Stimulated activated naive CD4-positive, alpha-beta T cell treated with Interleukin-2 at 50 U/mL for 16 hours (primary cell): ENCODE results near the gene TBC1D17.

ENCODE experiments used
- DNase-seq: peaks from one replicate; lab custom pipeline; 2025; lab: John Stamatoyannopoulos, UW

The TBC1D17 gene

DNA sequence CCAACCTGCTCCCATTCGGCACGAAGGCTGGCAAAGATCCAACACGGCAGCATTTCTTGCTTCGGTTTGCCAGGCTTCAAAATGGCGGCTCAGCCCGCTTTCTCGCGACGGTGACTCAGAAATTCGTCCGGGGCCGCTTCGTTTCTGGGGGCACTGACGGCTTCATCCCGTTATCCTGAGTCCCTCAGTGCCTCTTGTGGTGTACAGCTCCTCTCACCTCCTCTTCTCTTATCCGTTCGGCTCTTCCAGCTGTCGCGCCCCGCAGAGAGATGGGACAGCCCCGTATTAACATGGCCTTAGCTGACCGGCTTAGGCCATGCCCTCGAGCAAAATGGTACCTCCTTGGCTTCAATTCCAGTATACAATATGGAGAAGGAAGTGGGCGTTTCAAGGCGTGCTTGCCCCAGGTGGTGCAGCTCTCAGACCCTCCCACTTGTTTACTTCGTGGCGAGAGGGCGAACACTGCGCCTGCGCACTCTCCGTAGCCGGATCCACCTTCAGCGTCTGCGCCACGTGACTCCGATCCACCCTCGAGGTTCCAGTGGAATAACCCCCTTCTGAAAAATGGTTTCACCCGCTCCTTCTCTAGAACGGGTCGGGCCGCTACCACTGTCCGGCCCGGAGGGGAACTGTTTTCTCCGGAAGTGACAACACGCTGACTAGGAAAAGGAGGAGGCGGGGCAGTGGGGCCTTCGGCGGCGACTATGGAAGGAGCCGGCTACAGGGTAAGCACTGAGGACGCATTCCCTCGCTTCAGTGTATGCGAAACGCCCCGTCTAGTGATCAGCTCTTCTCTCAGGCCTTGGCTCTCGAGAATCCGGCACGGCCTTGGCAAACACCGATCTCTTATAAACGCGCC lies at the start of gene TBC1D17, which contains the start of gene AKT1S1:
Gene TBC1D17, plus strand, starts transcription at position 683 of the 859 bp plus-strand sequence. Its CDS starts 22 bp downstream, at position 705.
Gene AKT1S1, minus strand, starts transcription at position 336 of the 859 bp plus-strand sequence. CDS start 4,060 bp downstream, outside the sequence.
- peak; percentile 96 for DNase-seq

DNA sequence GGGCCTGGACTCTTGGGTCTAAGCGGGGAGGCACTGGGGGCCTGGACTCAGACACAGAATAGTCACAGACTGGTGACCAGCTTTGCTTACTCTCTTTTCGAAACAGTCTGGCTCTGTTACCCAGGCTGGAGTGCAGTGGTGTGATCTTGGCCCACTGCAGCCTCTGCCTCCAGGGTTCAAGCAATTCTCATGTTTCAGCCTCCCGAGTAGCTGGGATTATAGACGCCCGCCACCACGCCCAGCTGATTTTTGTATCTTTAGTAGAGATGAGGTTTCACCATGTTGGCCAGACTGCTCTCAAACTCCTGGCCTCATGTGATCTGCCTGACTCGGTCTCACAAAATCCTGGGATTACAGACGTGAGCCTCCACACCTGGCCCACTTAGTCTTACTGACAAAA lies 48.3 kb upstream of the TBC1D17 start:
- DNase-seq = no peak

DNA sequence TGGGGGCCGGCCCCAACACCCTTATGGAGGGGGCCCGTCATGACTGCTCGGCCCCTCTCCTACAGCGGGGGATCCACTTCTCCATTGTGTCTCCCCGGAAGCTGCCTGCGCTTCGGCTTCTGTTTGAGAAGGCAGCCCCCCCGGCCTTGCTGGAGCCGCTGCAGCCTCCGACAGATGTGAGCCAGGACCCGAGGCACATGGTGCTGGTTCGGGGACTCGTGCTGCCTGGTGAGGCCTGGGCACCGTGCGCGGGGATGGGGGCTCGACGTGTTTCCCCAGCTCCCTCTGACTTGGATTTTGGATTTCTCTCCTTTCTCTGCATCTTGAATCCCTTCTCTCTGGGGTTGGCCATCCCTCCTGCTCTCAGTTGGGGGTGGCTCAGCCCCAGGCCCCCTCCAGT lies 47.8 kb upstream of the TBC1D17 start:
- DNase-seq = no peak

DNA sequence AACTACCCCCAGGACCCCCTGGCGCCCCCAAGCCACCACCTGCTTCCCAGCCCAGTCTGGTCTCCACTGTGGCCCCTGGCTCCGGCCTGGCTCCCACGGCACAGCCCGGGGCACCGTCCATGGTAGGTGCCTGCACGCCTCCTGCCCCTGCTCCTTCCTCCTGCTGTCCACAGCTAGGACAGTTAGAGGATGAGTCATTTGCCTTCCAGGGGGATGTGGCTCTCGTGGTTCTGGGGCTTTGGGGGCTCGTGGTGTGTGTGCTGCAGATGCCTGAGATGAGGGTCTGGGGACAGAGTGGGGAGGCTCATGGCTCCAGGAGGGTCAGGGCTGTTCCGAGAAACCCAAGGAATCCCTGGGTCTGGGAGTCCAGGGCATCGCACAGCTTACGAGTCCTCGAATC lies 46.7 kb upstream of the TBC1D17 start:
- DNase-seq = no peak

DNA sequence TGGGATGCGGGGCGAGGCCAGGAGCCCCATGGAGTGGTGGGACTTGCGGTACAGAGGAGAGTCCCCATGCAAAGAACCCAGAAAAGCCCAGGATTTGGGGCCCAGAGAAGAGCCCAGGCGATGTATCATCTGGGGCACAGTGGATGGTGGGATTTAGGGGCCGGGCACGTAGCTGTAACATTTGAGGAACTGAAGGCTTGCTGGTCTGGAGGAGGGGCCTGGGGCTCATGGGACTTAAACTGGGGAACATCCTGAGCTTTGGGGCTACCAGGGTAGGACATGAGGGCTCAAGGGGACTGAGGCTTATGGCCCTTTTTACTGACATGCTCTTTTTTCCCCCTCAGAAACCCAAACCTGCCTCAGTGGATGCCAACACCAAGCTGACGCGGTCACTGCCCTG lies 45.9 kb upstream of the TBC1D17 start:
- DNase-seq = no peak

DNA sequence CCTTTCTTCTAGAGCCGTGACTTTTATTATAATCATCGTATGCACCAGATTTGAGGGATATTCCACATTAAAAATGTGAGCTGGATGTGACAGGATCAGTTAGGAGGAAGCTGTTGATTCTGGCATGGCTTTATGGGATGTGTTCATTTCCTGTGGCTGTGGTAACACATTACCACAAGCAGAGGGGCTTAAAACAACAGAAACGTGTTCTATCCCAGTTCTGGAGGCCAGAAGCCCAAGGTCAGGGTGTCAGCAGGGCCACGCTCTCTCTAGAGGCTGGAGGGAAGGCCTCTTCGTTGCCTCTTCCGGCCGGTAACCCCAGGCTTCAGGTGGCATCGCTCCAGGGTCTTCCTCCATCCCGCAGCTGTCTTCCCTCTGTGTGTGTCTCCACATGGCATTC lies 44.9 kb upstream of the TBC1D17 start:
- DNase-seq = no peak

DNA sequence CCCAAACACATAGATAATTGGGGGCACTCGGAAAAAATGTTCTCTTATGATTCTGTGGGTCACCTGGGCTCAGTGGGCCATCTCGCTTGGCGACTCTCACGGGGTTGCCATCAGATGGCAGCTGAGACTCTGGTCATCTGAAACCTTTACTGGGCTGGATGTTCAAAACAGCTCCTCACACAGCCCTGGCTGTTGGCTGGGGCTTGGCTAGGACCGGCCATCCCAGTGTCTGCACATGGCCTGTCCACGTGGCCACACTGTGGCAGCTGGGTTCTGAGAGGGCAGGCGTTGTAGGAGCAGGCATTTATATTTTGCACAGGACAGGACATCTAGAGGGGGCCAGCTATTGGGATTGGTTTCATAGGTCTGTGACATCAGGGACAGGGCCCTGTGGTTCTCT lies 43.9 kb upstream of the TBC1D17 start:
- no peak for DNase-seq

DNA sequence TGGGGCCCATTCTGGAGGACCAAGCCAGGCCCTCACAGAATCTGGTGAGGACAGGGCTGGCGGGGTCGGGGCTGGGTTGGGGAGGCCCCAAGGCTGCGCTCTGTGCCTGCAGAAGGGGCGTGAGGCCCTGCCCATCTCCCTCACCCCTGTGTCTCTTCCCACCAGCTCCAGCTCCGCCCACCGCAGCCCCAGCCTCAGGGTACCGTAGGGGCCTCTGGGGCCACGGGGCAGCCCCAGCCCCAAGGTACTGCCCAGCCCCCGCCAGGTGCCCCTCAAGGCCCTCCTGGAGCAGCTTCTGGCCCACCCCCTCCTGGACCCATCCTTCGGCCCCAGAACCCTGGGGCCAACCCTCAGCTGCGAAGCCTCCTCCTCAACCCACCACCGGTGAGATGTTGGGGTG lies 41.9 kb upstream of the TBC1D17 start:
- DNase-seq = no peak

DNA sequence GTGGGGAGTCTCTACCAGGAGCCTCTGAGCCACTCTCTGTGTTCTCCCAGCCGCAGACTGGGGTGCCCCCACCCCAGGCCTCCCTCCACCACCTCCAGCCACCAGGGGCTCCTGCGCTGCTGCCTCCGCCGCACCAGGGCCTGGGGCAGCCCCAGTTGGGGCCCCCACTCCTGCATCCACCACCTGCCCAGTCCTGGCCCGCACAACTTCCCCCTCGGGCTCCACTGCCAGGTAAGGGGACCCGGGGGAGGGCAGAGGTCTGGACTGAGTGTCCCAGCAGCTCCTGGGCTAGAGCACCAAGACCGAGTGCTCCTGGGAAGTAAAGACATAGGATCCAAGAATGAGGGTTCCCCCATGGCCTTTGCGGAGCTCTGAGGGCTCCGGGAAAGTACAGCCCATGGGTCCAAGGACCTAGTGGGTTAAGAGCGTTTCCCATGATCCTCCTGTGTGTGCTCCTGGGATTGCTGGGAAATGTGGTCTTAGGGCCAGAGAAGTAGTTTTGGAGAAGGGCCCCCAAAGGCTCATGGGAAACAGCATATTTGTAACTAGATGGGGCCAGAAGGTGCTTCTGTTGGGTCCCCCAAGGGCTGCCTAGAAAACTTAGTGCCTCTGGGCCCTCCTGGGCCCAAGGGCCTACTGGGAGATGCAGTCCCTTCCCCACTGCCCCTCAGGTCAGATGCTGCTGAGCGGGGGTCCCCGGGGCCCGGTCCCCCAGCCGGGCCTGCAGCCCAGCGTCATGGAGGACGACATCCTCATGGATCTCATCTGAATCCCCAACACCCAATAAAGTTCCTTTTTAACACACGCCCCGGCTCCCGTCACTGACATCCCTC lies 41.1 kb upstream of the TBC1D17 start:
- no peak for DNase-seq

DNA sequence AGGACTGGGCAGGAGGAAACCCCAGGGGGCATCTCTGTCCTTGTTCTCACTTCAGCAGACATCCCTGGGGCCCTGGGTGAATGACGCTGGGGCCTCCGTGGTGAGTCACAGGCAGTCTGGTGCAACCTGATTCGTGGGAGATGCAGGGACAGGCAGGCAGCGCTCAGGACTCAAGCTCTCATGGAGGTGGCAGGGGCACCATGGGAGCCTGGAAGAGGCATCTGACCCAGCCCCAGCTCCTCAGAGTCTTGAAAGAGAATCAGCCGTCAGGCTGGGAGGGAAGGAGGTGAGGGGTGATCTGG lies 40.5 kb upstream of the TBC1D17 start:
- no peak for DNase-seq

DNA sequence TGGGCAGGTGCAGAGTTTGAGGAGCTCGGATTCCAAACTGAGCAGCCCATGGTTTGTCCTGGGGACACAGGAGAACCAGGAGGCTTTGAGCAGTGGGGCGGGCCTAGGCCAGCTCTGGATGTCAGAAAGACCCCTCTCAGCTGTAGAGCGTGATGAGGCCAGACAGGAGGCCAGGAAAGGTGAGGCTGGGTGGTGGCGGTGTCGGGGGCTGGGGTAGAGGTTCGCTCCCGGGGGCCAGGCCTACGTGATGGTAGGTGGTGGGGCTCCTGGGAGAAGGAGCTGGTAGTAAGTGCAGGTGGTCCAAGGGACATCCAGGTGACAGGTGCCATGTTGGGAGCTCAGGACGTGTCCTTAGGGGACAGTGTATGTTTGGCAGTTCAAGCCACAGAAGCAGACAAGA lies 40.1 kb upstream of the TBC1D17 start:
- no peak for DNase-seq

DNA sequence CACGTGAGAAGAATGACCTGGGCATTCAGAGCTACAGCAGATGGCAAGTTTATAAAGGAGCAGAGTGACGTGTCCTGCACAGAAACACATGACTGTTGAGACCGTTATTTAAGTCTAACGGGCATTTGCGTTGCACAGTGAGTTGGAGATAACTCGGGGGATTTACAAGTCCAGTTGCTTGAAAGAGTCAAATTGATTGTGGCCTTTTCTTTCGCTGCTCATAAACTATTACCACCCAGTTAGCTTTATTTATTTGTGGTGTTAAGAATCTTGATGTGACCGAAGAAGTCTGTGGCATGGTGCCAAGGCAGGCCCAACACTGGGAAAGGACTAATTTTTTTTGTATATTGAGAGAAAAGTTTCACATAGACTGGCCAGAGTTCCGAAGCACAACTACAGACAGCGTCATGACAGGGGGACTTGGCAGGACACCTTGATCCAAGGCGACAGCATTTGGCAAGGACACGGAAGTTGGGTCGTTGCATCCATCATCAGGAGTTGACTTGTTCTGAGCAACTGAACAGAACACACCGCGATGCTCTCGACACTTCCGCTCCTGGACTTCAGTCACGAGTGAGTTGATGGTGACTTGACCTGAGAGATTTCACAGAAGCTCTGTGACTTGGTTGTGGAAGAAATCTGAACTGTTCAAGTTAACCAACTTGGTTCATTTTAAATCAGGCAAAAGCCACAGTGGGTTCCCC lies 38.5 kb upstream of the TBC1D17 start:
- no peak for DNase-seq

DNA sequence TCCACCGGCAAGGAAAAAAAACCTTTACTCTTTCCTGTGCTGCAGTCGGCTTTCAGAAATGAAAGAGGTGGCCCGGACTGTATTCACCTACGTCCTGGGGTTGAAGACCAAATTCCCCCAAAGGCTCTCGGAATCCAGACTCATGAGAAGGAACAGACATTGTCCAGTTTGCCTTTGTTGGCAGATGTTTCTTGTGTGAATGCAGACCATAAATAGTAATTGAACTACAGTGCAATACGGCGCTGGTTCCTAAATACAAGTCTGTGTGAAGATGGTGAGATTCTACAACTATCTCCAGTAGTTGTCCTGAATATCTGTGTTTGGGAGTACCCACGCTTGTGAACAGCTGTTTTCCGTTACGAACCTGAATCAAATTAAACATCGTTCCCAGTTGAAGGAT lies 37.8 kb upstream of the TBC1D17 start:
- DNase-seq = no peak

DNA sequence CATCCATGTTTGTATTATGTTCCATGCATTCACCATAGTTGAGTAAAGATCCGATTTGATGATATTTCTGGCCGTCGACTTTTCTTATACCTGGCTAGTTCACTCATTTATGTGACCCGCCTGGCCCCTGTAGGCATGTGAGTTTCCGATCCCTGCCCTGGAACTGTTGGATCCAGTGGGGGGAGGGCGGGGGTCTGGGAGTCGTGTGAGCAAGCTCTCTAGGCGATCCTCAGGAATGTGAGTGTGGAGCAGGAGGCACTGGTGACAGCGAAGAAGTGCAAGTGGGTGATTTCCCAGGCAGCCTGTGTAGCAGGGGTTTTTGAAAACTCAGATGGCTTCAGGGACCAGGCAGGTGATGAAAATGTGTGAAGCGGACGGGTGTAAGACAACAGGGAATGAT lies 37.2 kb upstream of the TBC1D17 start:
- DNase-seq = no peak

DNA sequence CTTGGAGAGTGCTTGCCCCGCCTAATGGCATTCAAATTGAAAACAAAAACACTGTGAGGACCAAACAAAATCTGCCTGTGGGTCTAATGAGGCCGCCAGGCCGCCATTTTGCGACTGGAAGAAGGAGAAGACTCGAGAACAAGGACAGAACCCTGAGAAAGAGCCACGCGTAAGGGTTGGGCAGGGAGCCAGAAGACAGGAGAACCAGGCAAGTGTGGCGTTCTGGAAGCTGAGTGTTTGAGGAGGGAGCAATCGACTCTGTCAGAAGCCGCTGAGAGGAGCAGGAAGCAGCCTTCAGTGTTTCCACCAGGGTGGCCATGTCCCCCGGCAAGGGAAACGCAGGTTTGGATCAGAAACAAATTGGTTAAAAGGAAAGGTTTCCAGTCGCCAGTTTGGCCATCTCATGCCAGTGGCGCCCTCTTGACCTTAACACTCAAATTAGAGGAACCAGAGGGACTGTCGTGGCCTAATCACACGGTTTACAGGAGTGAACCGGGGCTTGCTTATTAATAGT lies 36.7 kb upstream of the TBC1D17 start:
- no peak for DNase-seq

DNA sequence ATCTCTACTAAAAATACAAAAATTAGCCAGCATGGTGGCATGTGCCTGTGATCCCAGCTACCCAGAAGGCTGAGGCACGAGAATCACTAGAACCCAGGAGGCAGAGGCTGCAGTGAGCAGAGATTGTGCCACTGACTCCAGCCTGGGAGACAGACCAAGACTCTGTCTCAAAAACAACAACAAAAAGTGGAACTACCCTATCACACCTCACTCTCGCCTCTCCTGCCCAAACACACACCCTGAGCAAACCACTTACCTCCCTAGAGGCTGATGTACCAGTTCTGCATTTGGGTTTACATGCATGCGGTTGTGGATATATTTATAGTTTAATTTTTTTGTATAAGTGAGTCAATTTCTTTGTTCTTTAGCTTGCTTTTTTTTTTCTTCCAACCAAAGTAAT lies 34.2 kb upstream of the TBC1D17 start:
- no peak for DNase-seq

DNA sequence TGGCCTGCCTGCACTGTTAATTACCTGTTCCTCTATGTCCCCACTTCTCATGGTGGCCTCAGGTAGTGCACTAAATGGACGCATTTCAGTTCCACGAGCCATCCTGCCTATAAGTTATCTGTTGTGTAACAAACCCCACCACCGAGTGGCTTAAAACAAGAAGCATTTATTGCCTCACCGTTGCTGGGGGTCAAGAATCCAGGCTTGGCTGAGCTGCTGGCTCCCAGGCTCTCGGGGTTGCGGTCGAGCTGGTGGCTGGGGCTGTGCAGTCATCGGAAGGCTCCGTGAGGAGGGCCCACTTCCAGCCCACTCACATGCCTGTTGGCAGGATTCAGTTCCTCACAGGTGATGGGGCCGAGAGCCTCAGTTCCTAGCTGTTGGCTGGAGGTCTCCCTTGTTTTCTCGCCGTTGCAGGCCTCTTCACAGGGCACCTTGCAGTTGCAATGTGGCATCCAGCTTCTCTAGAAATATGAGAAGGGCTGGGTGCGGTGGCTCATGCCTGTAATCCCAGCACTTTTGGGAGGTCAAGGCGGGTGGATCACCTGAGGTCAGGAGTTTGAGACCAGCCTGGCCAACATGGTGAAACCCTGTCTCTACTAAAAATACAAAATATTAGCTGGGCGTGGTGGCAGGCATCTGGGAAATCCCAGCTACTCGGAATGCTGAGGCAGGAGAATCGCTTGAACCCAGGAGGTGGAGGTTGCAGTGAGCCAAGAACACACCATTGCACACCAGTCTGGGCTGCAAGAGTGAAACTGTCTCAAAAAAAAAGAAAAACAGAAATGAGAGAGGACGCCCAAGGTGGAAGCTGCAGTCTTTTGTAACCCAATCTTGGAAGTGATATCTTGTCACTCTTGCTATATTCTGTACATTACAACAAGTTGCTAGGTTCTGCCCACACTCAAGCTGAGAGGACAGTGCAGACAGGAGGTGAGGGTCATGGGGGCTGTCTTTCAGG lies 33.1 kb upstream of the TBC1D17 start:
- DNase-seq = no peak

DNA sequence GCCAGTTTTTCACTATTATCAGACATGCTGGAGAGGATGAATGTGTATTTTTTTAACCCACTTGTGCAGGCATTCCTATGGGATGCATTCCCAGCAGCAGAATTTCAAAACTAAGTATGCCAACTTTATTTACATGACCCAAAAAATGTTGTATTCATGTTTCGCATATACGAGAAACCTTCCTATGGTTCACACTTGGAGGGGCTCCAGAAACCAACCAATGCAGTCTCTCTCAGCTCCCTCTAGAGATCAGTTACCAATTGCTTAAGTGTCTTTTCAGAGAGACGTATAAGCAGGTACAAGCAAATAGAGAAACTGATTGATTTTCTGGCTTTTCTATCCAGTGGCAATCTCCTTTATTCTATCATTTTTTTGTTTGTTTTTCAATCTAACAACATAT lies 32.1 kb upstream of the TBC1D17 start:
- DNase-seq = no peak

DNA sequence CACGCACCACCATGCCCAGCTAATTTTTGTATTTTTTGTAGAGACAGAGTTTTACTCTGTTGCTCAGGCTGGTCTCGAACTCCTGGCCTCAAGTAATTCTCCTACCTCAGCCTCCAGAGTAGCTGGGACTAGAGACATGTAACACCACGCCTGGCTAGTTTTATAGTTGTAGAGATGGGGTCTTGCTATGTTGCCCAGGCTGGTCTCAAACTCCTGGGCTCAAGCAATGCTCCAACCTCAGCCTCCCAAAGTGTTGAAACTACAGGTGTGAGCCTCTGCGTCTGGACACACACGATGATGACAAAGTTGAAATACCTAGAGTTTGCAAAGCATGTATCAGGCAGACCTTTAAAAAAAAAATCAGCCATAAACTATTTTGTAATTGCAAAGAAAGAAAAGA lies 31.1 kb upstream of the TBC1D17 start:
- DNase-seq = no peak

DNA sequence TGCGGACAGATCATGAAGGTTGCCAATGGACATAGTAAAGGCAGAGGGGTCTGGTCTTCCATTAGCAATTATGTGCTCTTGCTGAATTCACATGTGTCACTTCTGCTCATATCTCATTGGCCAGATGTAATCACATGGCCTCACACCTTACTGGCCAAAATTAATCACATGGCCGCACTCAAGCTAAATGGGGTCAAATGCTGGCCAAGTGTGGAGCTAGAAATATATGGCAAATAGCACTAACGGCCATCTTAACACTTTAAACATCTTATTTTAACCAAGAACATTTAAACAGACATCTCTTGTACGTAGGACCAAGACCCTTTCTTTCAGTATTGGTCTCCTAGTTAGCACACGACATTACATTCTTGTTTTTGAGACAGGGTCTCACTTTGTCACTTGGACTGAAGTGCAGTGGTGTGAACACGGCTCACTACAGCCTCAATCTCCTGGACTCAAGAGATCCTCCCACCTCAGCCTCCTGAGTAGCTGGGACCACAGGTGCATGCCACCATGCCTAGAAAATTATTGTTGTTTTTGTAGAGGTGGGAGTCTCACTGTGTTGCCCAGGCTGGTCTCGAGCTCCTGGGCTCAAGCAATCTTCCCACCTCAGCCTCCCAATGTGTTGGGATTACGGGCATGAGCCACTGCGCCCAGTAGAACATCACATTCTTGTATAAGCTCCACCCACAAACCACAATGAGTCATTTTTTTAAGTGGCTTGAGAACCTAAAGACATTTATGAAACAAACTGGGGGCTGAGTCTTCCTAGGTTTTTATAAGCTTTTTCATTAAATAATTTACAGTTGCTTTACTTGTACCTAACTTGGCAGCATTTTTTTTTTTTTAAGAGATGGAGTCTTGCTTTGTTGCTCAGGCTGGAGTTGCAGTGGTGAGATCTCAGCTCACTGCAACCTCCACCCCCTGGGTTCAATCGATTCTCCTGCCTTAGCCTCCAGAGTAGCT lies 29.5 kb upstream of the TBC1D17 start:
- no peak for DNase-seq
